Glutamatergic neuron (in vitro differentiated cells): ENCODE data around the gene VWA2. TPM values are rescaled to one million over a fixed set of nuclear protein-coding genes. Genes with fewer than 3 reads are reported as not detected.

Source experiments
- DNase-seq: peaks from one replicate; pipeline ENCODE4 v3.0.0; 2022
- H3K27ac Mint-ChIP-seq: one replicate; pipeline ENCODE4 v1.8.0; 2020; ENCODE audit warnings: mild to moderate bottlenecking, mixed read lengths, inconsistent platforms; ENCODE audit not compliant: unreplicated experiment
- H3K27me3 Mint-ChIP-seq: one replicate; pipeline ENCODE4 v1.8.0; 2020; ENCODE audit warnings: mild to moderate bottlenecking, moderate library complexity, mixed read lengths, inconsistent platforms; ENCODE audit not compliant: unreplicated experiment
- H3K36me3 Mint-ChIP-seq: one replicate; pipeline ENCODE4 v1.8.0; 2020; ENCODE audit warnings: mild to moderate bottlenecking, mixed read lengths, inconsistent platforms; ENCODE audit not compliant: unreplicated experiment
- H3K4me1 Mint-ChIP-seq: one replicate; pipeline ENCODE4 v1.8.0; 2020; ENCODE audit warnings: mild to moderate bottlenecking, low read depth, mixed read lengths, inconsistent platforms; ENCODE audit not compliant: unreplicated experiment
- H3K4me3 Mint-ChIP-seq: one replicate; pipeline ENCODE4 v1.8.0; 2020; ENCODE audit warnings: mild to moderate bottlenecking, mixed read lengths, inconsistent platforms; ENCODE audit not compliant: unreplicated experiment
- H3K9me3 Mint-ChIP-seq: one replicate; pipeline ENCODE4 v1.8.0; 2020; ENCODE audit warnings: mild to moderate bottlenecking, moderate library complexity, mixed read lengths, inconsistent platforms; ENCODE audit not compliant: unreplicated experiment
- CTCF ChIP-seq: fragments of 200-600 bp; sonication (generic); IDR thresholded peaks from one replicate; pipeline ENCODE4 v1.5.0; 2021; ENCODE audit not compliant: partially characterized antibody, unreplicated experiment
- total RNA-seq: library from RNA; stranded (reverse); fragmentation: NEBNext Ultra II Directional; extraction: Animal tissue kit (Norgen Biotek cat#: 25700); gene quantifications from one replicate; pipeline ENCODE4 v1.2.1, GENCODE V29; 2021; ENCODE audit not compliant: unreplicated experiment

Gene VWA2
- total RNA-seq, 1 donor from 2014 or later: not detected

GRCh38 chr10:114272696-114273095 is 33.6 kb downstream of the VWA2 start:
- peaks cover 1% of the 10 kb centered on the region for H3K9me3 Mint-ChIP-seq
- H3K27me3 Mint-ChIP-seq: peaks cover 7% of the 10 kb centered on the region
- H3K4me1 Mint-ChIP-seq: no peaks in the 10 kb centered on the region
- no peak for TF ChIP-seq CTCF
- no peaks in the 10 kb centered on the region for H3K36me3 Mint-ChIP-seq
- DNase-seq: no peak
- H3K27ac Mint-ChIP-seq: no peak overlapping the region
- no peak overlapping the region for H3K4me3 Mint-ChIP-seq

- peaks cover 1% of the 10 kb centered on the region for H3K9me3 Mint-ChIP-seq
- no peak for TF ChIP-seq CTCF
- H3K27me3 Mint-ChIP-seq: peaks cover 9% of the 10 kb centered on the region
- no peak overlapping the region for H3K27ac Mint-ChIP-seq
- no peaks in the 10 kb centered on the region for H3K4me1 Mint-ChIP-seq
- no peak overlapping the region for H3K4me3 Mint-ChIP-seq
- H3K36me3 Mint-ChIP-seq: no peaks in the 10 kb centered on the region
- no peak for DNase-seq
These were observed 34.9 kb downstream of the VWA2 start for GRCh38 chr10:114273910-114274309.

GRCh38 chr10:114274616-114275453 is 35.8 kb downstream of the VWA2 start:
- peaks cover 1% of the 10 kb centered on the region for H3K9me3 Mint-ChIP-seq
- no peaks in the 10 kb centered on the region for H3K4me1 Mint-ChIP-seq
- H3K27me3 Mint-ChIP-seq: peaks cover 9% of the 10 kb centered on the region
- no peak for DNase-seq
- no peaks in the 10 kb centered on the region for H3K36me3 Mint-ChIP-seq
- H3K4me3 Mint-ChIP-seq: no peak overlapping the region
- H3K27ac Mint-ChIP-seq: no peak overlapping the region
- TF ChIP-seq CTCF: no peak

- no peak overlapping the region for H3K27ac Mint-ChIP-seq
- H3K27me3 Mint-ChIP-seq: peaks cover 9% of the 10 kb centered on the region
- no peaks in the 10 kb centered on the region for H3K4me1 Mint-ChIP-seq
- DNase-seq: no peak
- H3K9me3 Mint-ChIP-seq: peaks cover 1% of the 10 kb centered on the region
- no peaks in the 10 kb centered on the region for H3K36me3 Mint-ChIP-seq
- H3K4me3 Mint-ChIP-seq: no peak overlapping the region
- TF ChIP-seq CTCF: no peak
These were observed 37.0 kb downstream of the VWA2 start for GRCh38 chr10:114276066-114276465.

- no peaks in the 10 kb centered on the region for H3K36me3 Mint-ChIP-seq
- peaks cover 1% of the 10 kb centered on the region for H3K9me3 Mint-ChIP-seq
- H3K4me1 Mint-ChIP-seq: no peaks in the 10 kb centered on the region
- H3K27me3 Mint-ChIP-seq: peaks cover 9% of the 10 kb centered on the region
- TF ChIP-seq CTCF: no peak
- DNase-seq: no peak
- H3K27ac Mint-ChIP-seq: no peak overlapping the region
- no peak overlapping the region for H3K4me3 Mint-ChIP-seq
These were observed 37.6 kb downstream of the VWA2 start for GRCh38 chr10:114276671-114277070.
